HG03280 (cell line): ENCODE results near the gene ZMIZ1.

Experiments used
- ATAC-seq: cut with Tn5 transposase; IDR thresholded peaks from one replicate; pipeline ENCODE4 v1.9.1; 2021; ENCODE audit warnings: mild to moderate bottlenecking, moderate library complexity; ENCODE audit not compliant: unreplicated experiment

Gene ZMIZ1

DNA sequence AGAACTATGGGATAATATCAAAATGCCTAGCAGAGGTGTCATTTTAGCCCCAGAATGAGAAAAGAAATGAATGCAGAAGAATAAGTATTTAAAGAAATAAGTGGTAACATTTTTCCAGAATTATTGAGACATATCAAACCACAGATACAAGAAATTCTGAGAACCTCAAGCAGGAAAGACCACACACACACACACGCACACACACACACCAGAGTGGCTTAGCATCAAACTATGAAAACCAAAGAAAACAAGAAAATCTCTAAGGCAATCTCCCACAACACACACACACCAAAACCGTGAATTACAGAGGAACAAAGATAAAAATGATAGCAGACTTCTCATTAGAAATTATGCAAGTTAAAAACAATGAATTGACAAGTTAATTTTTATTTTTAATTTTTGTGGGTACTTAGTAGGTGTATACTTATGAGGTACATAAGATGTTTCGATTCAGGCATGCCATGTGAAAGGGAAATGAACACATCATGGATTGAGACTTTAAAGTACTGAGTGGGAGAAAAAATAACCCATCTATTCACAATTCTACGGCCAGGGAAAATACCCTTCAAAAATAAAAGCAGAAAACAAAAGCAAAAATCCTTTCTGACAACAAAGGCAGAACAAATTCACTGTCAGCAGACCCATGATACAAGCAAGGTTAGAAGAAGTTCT lies 293.1 kb downstream of the ZMIZ1 start:
- ATAC-seq: no peak
